Bronchial epithelial cell (primary cell): ENCODE results near the gene IL13. TPM values are rescaled to one million over a fixed set of nuclear protein-coding genes. Genes with fewer than 3 reads are reported as not detected.

Experiments
- DNase-seq: peaks from one replicate; pipeline ENCODE4 v3.0.0-alpha.2; 2010; ENCODE audit warnings: low read depth
- FAIRE-seq: peaks from 2 replicates; lab custom pipeline; 2011; peaks lifted over from hg19 to GRCh38; lab: Jason Lieb, UNC
- H3K27me3 ChIP-seq: 2 replicates; pipeline ENCODE4 v1.5.1; 2011; ENCODE audit warnings: low read length; ENCODE audit not compliant: control insufficient read depth, insufficient read depth
- H3K36me3 ChIP-seq: 2 replicates; pipeline ENCODE4 v1.5.1; 2011; ENCODE audit warnings: low read length; ENCODE audit not compliant: control insufficient read depth, insufficient read depth
- H3K4me3 ChIP-seq: 2 replicates; pipeline ENCODE4 v1.5.1; 2011; ENCODE audit warnings: mild to moderate bottlenecking, low read depth, low read length, control low read depth
- CTCF ChIP-seq: IDR thresholded peaks from 2 replicates; pipeline ENCODE4 v1.5.1; 2011; ENCODE audit warnings: mild to moderate bottlenecking, moderate library complexity, low read length, control low read depth, inconsistent platforms; ENCODE audit not compliant: insufficient read depth, severe bottlenecking
- total RNA-seq: library from RNA; depleted of rRNA; stranded (reverse); fragments of >200 nt; gene quantifications from 2 replicates; pipeline ENCODE4 v1.2.1, GENCODE V29; 2014

IL13 gene
- total RNA-seq, 1 donor from 2014 or later: not detected

- FAIRE-seq (no peak), DNase-seq (no peak)
- no peak for TF ChIP-seq CTCF
- no peaks in the 10 kb centered on the region for H3K36me3 ChIP-seq
- no peaks in the 10 kb centered on the region for H3K27me3 ChIP-seq
- no peak overlapping the region for H3K4me3 ChIP-seq
Measured at GRCh38 chr5:132648355-132648754, 9.6 kb upstream of the IL13 start.

GRCh38 chr5:132651838-132652469 is 6.0 kb upstream of the IL13 start:
- FAIRE-seq (no peak), DNase-seq (no peak)
- H3K4me3 ChIP-seq: no peak overlapping the region
- H3K27me3 ChIP-seq: peaks cover 4% of the 10 kb centered on the region
- no peak for TF ChIP-seq CTCF
- no peaks in the 10 kb centered on the region for H3K36me3 ChIP-seq

GRCh38 chr5:132653716-132654115 is 4.3 kb upstream of the IL13 start:
- Histone ChIP-seq H3K27me3 (peaks cover 4% of the 10 kb centered on the region), H3K4me3 (no peak overlapping the region), H3K36me3 (no peaks in the 10 kb centered on the region)
- FAIRE-seq (no peak), DNase-seq (no peak)
- no peak for TF ChIP-seq CTCF

GRCh38 chr5:132655821-132656773 is 1.9 kb upstream of the IL13 start:
- DNase-seq (no peak), FAIRE-seq (no peak)
- Histone ChIP-seq H3K36me3 (no peaks in the 10 kb centered on the region), H3K4me3 (peak overlapping the region; percentile 25), H3K27me3 (peaks cover 4% of the 10 kb centered on the region)
- TF ChIP-seq CTCF: peak; percentile 15

GRCh38 chr5:132656774-132657355 is 1.1 kb upstream of the IL13 start:
- FAIRE-seq (no peak), DNase-seq (no peak)
- H3K4me3 ChIP-seq: no peak overlapping the region
- H3K27me3 ChIP-seq: peaks cover 4% of the 10 kb centered on the region
- no peaks in the 10 kb centered on the region for H3K36me3 ChIP-seq
- no peak for TF ChIP-seq CTCF
